HG02623 (cell line): ENCODE results near the gene ATP11B.

ENCODE experiments used
- ATAC-seq: cut with Tn5 transposase; IDR thresholded peaks from one replicate; pipeline ENCODE4 v1.9.1; 2021; ENCODE audit warnings: moderate library complexity; ENCODE audit not compliant: unreplicated experiment

ATP11B gene

GRCh38 chr3:182792901-182793662 lies at the start of gene ATP11B:
TSS of gene ATP11B (plus strand) at chr3:182793504. CDS start at chr3:182793760, 256 bp downstream.
- ATAC-seq: peak; percentile 54

GRCh38 chr3:182746959-182747358 lies 46.3 kb upstream of the ATP11B start:
- ATAC-seq: no peak

- no peak for ATAC-seq
Measured at GRCh38 chr3:182755308-182755707, 38.0 kb upstream of the ATP11B start.

GRCh38 chr3:182755712-182756111 lies 37.6 kb upstream of the ATP11B start:
- no peak for ATAC-seq

GRCh38 chr3:182760576-182761164 lies 32.6 kb upstream of the ATP11B start:
- ATAC-seq: no peak

- ATAC-seq: no peak
Measured at GRCh38 chr3:182763896-182764295, 29.4 kb upstream of the ATP11B start.

- no peak for ATAC-seq
Measured at GRCh38 chr3:182765287-182765686, 28.0 kb upstream of the ATP11B start.

GRCh38 chr3:182766099-182766498 lies 27.2 kb upstream of the ATP11B start:
- no peak for ATAC-seq

GRCh38 chr3:182768413-182768812 lies 24.9 kb upstream of the ATP11B start:
- ATAC-seq: no peak

GRCh38 chr3:182769673-182770072 lies 23.6 kb upstream of the ATP11B start:
- no peak for ATAC-seq

- ATAC-seq: peak; percentile 43
Measured at GRCh38 chr3:182782149-182782548, 11.2 kb upstream of the ATP11B start.

- no peak for ATAC-seq
Measured at GRCh38 chr3:182783106-182783505, 10.2 kb upstream of the ATP11B start.

- no peak for ATAC-seq
Measured at GRCh38 chr3:182784542-182784941, 8.8 kb upstream of the ATP11B start.

GRCh38 chr3:182785142-182785541 lies 8.2 kb upstream of the ATP11B start:
- ATAC-seq: no peak

- no peak for ATAC-seq
Measured at GRCh38 chr3:182785756-182786155, 7.5 kb upstream of the ATP11B start.

GRCh38 chr3:182786564-182787196 lies 6.6 kb upstream of the ATP11B start:
- no peak for ATAC-seq

- no peak for ATAC-seq
Measured at GRCh38 chr3:182787302-182788036, 5.8 kb upstream of the ATP11B start.

- ATAC-seq: peak; percentile 17
Measured at GRCh38 chr3:182789371-182789770, 3.9 kb upstream of the ATP11B start.

- ATAC-seq: no peak
Measured at GRCh38 chr3:182790612-182791011, 2.7 kb upstream of the ATP11B start.

- ATAC-seq: peak; percentile 27
Measured at GRCh38 chr3:182793663-182794454, 555 bp downstream of the ATP11B start.
